ENCODE results near the gene PCDHGA10.
A peak's percentile ranks its signal among the peaks of the same experiment; 100 is the strongest.
"Not testable (repeated sequence)": the region's sequence is repeated elsewhere in the genome, so short reads cannot be mapped to it uniquely, and the experiment has no call there.

The PCDHGA10 gene

DNA sequence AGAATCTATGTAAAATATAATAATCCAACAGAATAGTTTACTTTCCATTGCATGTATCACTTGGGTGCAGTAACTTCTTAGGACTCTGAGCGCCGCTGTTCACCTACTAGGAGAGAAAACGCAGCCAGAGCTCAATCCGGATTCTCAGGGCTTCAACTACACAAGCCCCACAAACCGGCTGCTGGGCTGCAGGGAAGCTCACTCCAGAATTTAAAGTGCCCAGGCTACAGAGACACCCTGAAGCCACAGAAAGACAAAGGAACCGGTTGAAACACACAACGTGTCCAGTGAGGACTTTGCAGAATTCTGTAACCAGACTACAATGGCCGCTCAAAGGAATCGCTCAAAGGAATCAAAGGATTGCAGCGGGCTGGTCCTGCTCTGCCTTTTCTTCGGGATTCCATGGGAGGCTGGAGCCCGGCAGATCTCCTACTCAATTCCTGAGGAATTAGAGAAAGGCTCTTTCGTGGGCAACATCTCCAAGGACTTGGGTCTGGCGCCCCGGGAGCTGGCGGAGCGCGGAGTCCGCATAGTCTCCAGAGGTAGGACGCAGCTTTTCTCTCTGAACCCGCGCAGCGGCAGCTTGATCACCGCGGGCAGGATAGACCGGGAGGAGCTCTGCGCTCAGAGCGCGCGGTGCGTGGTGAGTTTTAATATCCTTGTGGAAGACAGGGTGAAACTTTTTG, at the start of gene PCDHGA10:
Gene PCDHGA10 (plus strand): TSS at position 134 of the 686 bp plus-strand sequence. CDS start 189 bp downstream, at position 323.
- peak; percentile 68 for DNase-seq

DNA sequence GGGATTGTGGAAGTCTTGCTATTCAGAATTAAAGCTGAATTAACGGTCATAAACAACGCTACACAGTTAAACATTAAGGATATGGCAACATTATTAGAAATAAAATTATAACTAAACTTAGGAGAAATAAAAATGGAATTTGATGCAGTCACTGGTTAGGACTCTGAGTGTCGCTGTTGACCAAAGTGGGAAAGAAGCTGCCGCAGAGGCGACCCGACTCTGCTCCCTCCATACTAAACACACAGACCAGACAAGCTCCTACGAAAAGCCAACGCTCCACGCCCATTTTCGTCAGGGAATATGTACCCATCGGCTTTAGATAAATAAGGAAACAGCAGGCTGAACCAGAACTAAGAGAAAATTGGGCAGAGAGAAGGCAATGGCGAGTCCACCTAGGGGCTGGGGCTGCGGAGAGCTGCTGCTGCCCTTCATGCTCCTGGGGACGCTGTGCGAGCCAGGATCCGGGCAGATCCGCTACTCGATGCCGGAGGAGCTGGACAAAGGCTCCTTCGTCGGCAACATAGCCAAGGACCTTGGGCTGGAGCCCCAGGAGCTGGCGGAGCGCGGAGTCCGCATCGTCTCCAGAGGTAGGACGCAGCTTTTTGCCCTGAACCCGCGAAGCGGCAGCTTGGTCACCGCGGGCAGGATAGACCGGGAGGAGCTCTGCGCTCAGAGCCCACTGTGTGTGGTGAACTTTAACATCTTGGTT, 48.7 kb upstream of the PCDHGA10 start, which contains the start of gene PCDHGA5:
Gene PCDHGA5 (plus strand): TSS at position 211 of the 709 bp plus-strand sequence. CDS start 169 bp downstream, at position 380.
- no peak for DNase-seq

DNA sequence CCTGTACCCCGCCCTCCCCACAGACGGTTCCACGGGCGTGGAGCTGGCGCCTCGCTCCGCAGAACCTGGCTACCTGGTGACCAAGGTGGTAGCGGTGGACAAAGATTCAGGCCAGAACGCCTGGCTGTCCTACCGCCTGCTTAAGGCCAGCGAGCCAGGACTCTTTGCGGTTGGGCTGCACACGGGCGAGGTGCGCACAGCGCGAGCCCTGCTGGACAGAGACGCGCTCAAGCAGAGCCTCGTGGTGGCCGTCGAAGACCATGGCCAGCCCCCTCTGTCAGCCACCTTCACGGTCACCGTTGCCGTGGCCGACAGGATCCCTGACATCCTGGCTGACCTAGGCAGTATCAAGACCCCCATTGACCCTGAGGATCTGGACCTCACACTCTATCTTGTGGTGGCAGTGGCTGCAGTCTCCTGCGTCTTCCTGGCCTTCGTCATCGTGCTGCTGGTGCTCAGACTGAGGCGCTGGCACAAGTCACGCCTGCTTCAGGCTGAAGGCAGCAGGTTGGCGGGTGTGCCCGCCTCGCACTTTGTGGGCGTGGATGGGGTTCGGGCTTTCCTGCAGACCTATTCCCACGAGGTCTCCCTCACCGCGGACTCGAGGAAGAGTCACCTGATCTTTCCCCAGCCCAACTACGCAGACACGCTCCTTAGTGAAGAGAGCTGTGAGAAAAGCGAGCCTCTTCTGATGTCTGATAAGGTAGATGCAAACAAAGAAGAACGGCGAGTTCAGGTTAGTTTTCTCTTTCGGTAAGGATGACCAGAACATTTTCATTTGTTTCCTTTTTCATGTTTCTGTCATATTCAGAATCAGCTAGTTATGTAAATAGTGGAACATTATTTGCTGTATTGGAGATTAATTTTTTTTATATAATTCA, 46.5 kb upstream of the PCDHGA10 start:
- DNase-seq = no peak

DNA sequence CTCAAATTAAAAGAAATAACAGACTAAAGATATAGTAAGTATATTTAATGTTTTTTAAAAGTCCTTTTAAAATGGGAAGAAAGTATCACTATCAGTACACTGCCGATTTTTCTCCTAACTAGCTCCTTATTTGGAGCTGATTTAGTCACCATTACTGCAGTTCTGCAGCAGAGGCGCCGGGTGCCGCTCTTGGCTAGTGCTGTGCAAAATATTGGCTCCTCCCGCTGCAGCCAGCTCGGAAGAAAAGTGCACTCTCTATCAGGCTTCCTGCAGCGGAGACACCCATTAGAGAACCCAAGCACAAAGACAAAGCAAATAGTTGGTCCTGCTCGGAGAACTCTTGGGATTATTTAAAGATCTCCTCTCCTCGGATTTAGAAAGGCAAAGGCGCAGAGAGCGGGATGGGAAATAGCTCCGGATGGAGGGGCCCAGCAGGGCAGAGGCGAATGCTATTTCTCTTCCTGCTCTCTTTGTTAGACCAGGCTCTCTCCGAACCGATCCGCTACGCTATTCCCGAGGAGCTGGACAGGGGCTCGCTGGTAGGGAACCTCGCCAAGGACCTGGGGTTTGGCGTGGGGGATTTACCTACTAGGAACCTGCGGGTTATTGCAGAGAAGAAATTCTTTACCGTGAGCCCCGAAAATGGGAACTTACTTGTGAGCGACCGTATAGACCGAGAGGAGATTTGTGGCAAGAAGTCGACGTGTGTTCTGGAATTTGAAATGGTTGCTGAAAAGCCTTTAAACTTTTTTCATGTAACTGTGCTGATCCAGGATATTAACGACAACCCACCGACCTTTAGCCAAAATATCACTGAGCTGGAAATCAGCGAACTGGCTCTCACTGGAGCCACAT, 42.6 kb upstream of the PCDHGA10 start, which contains the start of gene PCDHGB3:
Gene PCDHGB3 (plus strand): TSS at position 249 of the 855 bp plus-strand sequence. CDS start 153 bp downstream, at position 402.
- DNase-seq = no peak

DNA sequence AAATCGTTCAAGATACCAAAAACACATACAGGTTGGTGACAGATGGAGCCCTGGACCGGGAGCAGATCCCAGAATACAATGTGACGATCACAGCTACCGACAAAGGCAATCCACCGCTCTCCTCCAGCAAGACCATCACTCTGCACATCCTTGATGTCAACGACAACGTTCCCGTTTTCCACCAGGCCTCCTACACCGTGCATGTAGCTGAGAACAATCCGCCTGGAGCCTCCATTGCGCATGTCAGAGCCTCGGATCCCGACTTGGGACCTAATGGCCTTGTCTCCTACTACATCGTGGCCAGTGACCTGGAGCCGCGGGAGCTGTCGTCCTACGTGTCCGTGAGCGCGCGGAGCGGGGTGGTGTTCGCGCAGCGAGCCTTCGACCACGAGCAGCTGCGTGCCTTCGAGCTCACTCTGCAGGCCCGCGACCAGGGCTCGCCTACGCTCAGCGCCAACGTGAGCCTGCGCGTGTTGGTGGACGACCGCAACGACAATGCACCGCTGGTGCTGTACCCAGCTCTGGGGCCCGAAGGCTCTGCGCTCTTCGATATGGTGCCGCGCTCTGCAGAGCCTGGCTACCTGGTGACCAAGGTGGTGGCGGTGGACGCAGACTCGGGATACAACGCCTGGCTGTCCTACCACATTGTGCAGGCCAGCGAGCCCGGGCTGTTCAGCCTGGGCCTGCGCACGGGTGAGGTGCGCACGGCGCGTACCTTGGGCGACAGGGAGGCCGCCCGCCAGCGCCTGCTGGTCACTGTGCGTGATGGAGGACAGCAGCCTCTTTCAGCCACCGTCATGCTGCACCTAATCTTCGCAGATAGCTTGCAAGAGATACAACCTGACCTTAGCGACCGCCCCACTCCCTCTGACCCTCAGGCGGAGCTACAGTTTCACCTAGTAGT, 41.0 kb upstream of the PCDHGA10 start:
- DNase-seq = no peak

DNA sequence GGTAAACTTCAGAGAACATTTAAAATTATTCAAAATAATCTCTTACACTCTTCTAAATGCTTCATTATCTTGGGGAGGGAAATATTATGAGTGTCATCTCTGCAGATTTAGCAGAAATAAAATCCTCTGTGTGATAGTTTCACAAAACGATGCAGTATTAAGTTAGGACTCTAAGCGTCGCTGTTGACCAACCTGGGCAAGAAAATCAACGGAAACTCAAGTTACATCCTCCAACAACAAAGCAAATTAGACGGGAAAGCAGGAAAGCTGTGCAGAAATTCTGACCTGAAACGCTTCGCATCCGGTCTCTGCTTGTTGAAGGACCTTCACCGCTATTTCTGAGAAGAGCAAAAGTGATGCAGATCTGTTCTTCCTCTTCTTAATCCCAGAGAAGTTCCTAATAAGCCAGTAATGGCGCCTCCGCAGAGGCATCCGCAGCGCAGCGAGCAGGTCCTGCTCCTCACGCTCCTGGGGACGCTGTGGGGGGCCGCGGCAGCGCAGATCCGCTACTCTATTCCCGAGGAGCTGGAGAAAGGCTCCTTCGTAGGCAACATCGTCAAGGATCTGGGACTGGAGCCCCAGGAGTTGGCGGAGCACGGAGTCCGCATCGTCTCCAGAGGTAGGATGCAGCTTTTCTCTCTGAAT, 39.0 kb upstream of the PCDHGA10 start, which contains the start of gene PCDHGA6:
Gene PCDHGA6 (plus strand): TSS at position 219 of the 645 bp plus-strand sequence. CDS start 193 bp downstream, at position 412.
- DNase-seq = no peak

DNA sequence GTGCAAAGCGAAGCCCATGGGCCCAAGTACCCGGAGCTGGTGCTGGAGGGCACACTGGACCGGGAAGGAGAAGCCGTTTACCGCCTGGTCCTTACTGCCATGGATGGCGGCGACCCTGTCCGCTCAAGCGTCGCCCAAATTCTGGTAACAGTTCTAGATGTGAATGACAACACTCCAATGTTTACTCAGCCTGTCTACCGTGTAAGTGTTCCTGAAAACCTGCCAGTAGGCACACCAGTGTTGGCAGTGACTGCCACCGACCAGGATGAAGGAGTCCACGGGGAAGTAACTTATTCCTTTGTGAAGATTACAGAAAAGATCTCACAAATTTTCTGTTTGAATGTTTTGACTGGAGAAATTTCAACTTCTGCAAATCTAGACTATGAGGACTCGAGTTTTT, 38.2 kb upstream of the PCDHGA10 start:
- no peak for DNase-seq

DNA sequence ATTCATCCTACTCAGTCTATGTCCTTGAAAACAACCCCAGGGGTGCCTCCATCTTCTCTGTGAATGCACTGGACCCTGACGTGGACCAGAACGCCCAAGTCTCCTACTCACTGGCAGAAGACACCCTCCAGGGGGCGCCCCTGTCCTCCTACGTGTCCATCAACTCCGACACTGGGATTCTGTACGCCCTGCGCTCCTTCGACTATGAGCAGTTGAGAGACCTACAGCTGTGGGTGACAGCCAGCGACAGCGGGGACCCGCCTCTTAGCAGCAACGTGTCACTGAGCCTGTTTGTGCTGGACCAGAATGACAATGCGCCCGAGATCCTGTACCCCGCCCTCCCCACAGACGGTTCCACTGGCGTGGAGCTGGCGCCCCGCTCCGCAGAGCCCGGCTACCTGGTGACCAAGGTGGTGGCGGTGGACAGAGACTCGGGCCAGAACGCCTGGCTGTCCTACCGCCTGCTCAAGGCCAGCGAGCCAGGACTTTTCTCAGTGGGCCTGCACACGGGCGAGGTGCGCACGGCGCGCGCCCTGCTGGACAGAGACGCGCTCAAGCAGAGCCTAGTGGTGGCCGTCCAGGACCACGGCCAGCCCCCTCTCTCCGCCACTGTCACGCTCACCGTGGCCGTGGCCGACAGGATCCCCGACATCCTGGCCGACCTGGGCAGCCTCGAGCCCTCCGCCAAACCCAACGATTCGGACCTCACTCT, 37.2 kb upstream of the PCDHGA10 start:
- not testable (repeated sequence) for DNase-seq

DNA sequence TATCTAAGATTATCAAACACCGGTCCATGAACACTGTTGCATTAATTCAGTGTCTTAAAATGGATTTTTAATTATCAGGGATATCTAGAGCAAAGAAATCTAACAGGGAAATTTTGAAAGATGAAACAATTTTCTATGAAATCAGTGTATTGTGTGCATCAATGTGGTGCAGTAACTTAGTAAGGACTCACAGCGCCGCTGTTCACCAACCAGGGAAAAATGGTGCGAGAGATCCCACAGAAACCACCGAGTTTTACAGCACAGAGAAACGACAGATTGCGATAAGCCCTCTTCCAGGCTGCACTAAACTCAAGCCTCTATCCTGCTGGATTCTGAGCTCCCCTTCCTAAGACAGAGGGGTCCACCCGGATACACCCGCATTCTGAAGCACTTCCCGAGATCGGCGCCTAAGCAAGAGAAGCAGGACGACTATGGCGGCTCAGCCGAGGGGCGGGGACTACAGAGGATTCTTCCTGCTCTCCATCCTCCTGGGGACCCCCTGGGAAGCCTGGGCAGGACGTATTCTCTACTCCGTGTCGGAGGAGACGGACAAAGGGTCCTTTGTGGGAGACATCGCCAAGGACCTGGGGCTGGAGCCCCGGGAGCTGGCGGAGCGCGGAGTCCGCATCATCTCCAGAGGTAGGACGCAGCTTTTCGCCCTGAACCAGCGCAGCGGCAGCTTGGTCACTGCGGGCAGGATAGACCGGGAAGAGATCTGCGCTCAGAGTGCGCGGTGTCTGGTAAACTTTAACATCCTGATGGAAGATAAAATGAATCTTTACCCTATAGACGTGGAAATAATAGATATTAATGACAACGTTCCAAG, 30.1 kb upstream of the PCDHGA10 start, which contains the start of gene PCDHGA7:
Gene PCDHGA7 (plus strand): TSS at position 274 of the 826 bp plus-strand sequence. CDS start 158 bp downstream, at position 432.
- DNase-seq = no peak

DNA sequence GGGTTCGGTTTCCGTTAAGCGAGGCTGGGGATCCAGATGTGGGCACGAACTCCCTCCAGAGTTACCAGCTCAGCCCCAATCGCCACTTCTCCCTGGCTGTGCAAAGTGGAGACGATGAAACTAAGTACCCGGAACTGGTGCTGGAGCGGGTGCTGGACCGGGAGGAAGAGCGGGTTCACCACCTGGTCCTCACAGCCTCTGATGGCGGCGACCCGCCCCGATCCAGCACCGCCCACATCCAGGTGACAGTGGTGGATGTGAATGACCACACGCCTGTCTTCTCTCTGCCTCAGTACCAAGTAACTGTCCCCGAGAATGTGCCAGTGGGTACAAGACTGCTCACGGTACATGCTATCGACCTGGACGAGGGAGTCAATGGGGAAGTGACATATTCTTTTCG, 29.4 kb upstream of the PCDHGA10 start:
- no peak for DNase-seq

DNA sequence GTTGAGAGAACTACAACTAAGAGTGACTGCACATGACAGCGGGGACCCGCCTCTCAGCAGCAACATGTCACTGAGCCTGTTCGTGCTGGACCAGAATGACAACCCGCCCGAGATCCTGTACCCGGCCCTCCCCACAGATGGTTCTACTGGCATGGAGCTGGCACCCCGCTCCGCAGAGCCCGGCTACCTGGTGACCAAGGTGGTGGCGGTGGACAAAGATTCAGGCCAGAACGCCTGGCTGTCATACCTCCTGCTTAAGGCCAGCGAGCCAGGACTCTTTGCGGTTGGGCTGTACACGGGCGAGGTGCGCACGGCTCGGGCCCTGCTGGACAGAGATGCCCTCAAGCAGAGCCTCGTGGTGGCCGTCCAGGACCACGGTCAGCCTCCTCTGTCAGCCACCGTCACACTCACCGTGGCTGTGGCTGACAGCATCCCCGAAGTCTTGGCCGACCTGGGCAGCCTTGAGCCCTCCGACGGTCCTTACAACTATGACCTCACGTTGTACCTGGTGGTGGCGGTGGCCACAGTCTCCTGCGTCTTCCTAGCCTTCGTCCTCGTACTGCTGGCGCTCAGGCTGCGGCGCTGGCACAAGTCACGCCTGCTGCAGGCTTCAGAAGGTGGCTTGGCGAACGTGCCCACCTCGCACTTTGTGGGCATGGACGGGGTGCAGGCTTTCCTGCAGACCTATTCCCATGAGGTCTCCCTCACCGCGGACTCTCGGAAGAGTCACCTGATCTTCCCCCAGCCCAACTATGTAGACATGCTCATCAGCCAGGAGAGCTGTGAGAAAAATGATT, 28.1 kb upstream of the PCDHGA10 start:
- DNase-seq = no peak

DNA sequence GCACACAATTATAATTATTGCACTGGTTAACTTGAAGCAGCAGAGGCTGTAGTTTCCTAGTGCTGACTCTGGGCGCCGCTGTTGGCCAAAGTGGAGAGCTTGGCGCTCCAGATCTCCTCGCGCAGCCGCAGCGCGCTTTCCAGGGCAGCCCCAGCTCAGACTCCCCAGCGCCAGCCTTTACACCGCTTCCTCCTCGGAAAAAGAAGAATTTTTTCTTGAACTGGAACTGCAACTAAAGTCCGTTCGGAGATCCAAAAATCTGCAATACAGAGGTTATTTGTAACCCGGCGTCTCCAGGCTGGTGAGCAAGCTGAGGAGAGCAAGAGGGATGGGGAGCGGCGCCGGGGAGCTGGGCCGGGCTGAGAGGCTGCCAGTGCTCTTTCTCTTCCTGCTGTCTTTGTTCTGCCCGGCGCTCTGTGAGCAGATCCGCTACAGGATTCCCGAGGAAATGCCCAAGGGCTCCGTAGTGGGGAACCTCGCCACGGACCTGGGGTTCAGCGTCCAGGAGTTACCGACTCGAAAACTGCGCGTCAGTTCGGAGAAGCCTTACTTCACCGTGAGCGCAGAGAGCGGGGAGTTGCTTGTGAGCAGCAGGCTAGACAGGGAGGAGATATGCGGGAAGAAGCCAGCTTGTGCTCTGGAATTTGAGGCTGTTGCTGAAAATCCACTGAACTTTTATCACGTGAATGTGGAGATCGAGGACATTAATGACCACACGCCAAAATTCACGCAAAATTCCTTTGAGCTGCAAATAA, 25.1 kb upstream of the PCDHGA10 start, which contains the start of gene PCDHGB4:
Gene PCDHGB4 (plus strand): TSS at position 142 of the 755 bp plus-strand sequence. CDS start 187 bp downstream, at position 329.
- DNase-seq = not testable (repeated sequence)

DNA sequence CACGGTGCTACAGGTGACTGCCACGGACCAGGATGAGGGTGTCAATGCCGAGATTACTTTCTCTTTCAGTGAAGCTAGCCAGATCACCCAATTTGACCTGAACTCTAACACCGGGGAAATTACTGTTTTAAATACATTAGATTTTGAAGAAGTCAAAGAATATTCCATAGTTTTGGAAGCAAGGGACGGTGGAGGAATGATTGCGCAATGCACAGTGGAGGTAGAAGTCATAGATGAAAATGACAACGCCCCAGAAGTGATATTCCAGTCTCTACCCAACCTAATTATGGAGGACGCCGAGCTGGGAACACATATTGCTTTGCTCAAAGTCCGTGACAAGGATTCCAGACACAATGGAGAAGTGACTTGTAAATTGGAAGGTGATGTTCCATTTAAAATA, 24.1 kb upstream of the PCDHGA10 start:
- no peak for DNase-seq

DNA sequence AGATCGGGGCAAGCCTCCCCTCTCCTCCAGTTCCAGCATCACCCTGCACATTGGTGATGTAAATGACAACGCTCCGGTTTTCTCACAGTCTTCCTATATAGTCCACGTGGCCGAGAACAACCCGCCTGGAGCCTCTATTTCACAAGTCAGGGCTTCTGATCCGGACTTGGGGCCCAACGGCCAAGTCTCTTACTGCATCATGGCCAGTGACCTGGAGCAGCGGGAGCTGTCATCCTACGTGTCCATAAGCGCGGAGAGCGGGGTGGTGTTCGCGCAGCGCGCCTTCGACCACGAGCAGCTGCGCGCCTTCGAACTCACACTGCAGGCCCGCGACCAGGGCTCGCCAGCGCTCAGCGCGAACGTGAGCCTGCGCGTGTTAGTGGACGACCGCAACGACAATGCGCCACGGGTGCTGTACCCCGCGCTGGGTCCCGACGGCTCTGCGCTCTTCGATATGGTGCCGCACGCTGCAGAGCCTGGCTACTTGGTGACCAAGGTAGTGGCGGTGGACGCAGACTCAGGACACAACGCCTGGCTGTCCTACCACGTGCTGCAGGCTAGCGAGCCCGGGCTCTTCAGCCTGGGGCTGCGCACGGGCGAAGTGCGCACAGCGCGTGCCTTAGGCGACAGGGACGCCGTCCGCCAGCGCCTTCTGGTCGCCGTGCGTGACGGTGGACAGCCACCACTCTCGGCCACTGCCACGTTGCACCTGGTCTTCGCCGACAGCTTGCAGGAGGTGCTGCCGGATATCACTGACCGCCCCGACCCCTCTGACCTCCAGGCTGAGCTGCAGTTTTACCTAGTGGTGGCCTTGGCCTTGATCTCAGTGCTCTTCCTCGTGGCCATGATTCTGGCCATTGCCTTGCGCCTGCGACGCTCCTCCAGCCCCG, 23.4 kb upstream of the PCDHGA10 start:
- DNase-seq = no peak

DNA sequence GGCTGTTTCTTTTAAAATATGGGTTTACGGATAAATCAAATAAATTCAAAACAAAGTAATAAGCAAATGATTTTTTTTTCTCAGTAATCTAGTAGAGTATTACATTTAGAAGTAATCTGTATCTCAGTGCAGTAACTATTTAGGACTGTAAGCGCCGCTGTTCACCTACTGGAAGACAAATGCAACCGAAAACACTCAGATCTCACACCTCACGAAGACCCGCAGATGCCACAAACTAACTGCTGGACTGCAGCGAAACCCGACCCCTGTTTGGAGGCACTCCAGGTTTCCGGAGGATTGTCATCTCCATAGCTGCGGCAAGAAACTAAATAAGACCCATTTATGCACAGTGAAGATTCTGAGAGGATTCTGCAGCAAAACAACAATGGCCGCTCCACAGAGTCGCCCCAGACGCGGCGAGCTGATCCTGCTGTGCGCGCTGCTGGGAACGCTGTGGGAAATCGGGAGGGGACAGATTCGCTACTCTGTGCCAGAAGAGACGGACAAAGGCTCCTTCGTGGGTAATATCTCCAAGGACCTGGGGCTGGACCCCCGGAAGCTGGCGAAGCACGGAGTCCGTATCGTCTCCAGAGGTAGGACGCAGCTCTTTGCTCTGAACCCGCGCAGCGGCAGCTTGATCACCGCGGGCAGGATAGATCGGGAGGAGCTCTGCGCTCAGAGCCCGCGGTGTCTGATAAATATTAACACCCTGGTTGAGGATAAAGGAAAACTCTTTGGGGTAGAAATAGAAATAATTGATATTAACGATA, 20.2 kb upstream of the PCDHGA10 start, which contains the start of gene PCDHGA8:
Gene PCDHGA8 (plus strand): TSS at position 205 of the 770 bp plus-strand sequence. CDS start 181 bp downstream, at position 386.
- DNase-seq = no peak

All from MV-4-11 (cell line).